HEK293 (cell line): ENCODE results near the gene MRPL39.

ENCODE experiments used
- CTCF ChIA-PET: fragments of 350-600 bp; formaldehyde crosslinking; extraction: SDS; loops from one replicate; lab custom pipeline; 2021; ENCODE audit warnings: antibody characterized with exemption; lab: Yijun Ruan, JAX
- POLR2A ChIA-PET: fragments of 300-600 bp; formaldehyde crosslinking; extraction: SDS; loops from one replicate; lab custom pipeline; 2020; ENCODE audit warnings: antibody characterized with exemption, inconsistent platforms; lab: Yijun Ruan, JAX
- H3K27ac ChIP-seq: fragments of 200-500 bp; sonication (Bioruptor generic); 2 replicates; pipeline ENCODE4 v1.5.1; 2014; ENCODE audit warnings: low read depth, low read length, control low read depth, inconsistent platforms; ENCODE audit errors: extremely low read depth
- H3K36me3 ChIP-seq, 2 experiments: fragments of 200-500 bp in 1 of 2; sonication (Bioruptor generic) in 1 of 2; 1 replicate in 1 of 2; 2 replicates in 1 of 2; pipeline ENCODE4 v1.5.1; 2014 to 2017; ENCODE audit warnings: inconsistent platforms in 2 of 2, low read length in 2 of 2; ENCODE audit not compliant: control insufficient read depth in 2 of 2, insufficient read depth in 1 of 2
- H3K4me1 ChIP-seq: fragments of 200-500 bp; sonication (Bioruptor generic); 2 replicates; pipeline ENCODE4 v1.5.1; 2014; ENCODE audit warnings: mild to moderate bottlenecking, low read length, inconsistent platforms; ENCODE audit not compliant: control insufficient read depth, insufficient read depth
- H3K4me3 ChIP-seq: 2 replicates; pipeline ENCODE4 v1.5.1; 2011; ENCODE audit warnings: low read depth, mild to moderate bottlenecking, control low read depth, low read length, moderate library complexity
- H3K9me3 ChIP-seq: fragments of 200-500 bp; sonication (Bioruptor generic); 2 replicates; pipeline ENCODE4 v1.5.1; 2014; ENCODE audit warnings: low read depth, low read length, inconsistent platforms; ENCODE audit not compliant: control insufficient read depth, insufficient read depth
- BCL11B ChIP-seq: fragments of 450-650 bp; formaldehyde crosslinking; IDR thresholded peaks from 2 replicates; pipeline ENCODE4 v1.5.1; 2016; ENCODE audit warnings: low read depth, missing biosample characterization, missing genetic modification characterization
- GLI2 ChIP-seq: fragments of 450-650 bp; formaldehyde crosslinking; IDR thresholded peaks from 2 replicates; pipeline ENCODE4; 2017; ENCODE audit warnings: missing biosample characterization, missing genetic modification characterization, low read depth, borderline replicate concordance
- GLI4 ChIP-seq: fragments of 450-650 bp; formaldehyde crosslinking; IDR thresholded peaks from 2 replicates; pipeline ENCODE4 v1.5.1; 2016; ENCODE audit warnings: missing biosample characterization, missing genetic modification characterization
- SCRT2 ChIP-seq: fragments of 450-650 bp; formaldehyde crosslinking; IDR thresholded peaks from 2 replicates; pipeline ENCODE4 v1.5.1; 2016; ENCODE audit warnings: missing biosample characterization, missing genetic modification characterization
- ZNF416 ChIP-seq: fragments of 450-650 bp; formaldehyde crosslinking; IDR thresholded peaks from 2 replicates; pipeline ENCODE4 v1.5.1; 2016; ENCODE audit warnings: missing biosample characterization, missing genetic modification characterization
- ZNF558 ChIP-seq: fragments of 450-650 bp; formaldehyde crosslinking; IDR thresholded peaks from 2 replicates; pipeline ENCODE4 v1.5.1; 2016; ENCODE audit warnings: missing biosample characterization, missing genetic modification characterization
- ZNF623 ChIP-seq: fragments of 450-650 bp; formaldehyde crosslinking; IDR thresholded peaks from 2 replicates; pipeline ENCODE4 v1.5.1; 2016; ENCODE audit warnings: missing biosample characterization, missing genetic modification characterization
- ZNF624 ChIP-seq: fragments of 450-650 bp; formaldehyde crosslinking; IDR thresholded peaks from 2 replicates; pipeline ENCODE4 v1.5.1; 2017; ENCODE audit warnings: missing biosample characterization, missing genetic modification characterization
- ZNF654 ChIP-seq: fragments of 450-650 bp; formaldehyde crosslinking; IDR thresholded peaks from 2 replicates; pipeline ENCODE4 v1.5.1; 2016; ENCODE audit warnings: low read depth, missing biosample characterization, missing genetic modification characterization
- ZNF701 ChIP-seq: fragments of 450-650 bp; formaldehyde crosslinking; IDR thresholded peaks from 2 replicates; pipeline ENCODE4 v1.5.1; 2016; ENCODE audit warnings: missing biosample characterization, missing genetic modification characterization
- ZNF777 ChIP-seq: fragments of 450-650 bp; formaldehyde crosslinking; IDR thresholded peaks from 2 replicates; pipeline ENCODE4 v1.5.1; 2017; ENCODE audit warnings: missing biosample characterization, missing genetic modification characterization, borderline replicate concordance
- TF ChIP-seq, protein P1 (sequence below): fragments of 450-650 bp; formaldehyde crosslinking; IDR thresholded peaks from 2 replicates; pipeline ENCODE4 v1.5.1; 2016; ENCODE audit warnings: missing biosample characterization, missing genetic modification characterization
- TF ChIP-seq, protein P2 (sequence below): fragments of 450-650 bp; formaldehyde crosslinking; IDR thresholded peaks from 2 replicates; pipeline ENCODE4 v1.5.1; 2017; ENCODE audit warnings: missing biosample characterization, mild to moderate bottlenecking, missing genetic modification characterization, moderate library complexity
- TF ChIP-seq, protein P3 (sequence below): fragments of 450-650 bp; formaldehyde crosslinking; IDR thresholded peaks from 2 replicates; pipeline ENCODE4 v1.5.1; 2016; ENCODE audit warnings: missing biosample characterization, missing genetic modification characterization, borderline replicate concordance

Gene MRPL39

DNA sequence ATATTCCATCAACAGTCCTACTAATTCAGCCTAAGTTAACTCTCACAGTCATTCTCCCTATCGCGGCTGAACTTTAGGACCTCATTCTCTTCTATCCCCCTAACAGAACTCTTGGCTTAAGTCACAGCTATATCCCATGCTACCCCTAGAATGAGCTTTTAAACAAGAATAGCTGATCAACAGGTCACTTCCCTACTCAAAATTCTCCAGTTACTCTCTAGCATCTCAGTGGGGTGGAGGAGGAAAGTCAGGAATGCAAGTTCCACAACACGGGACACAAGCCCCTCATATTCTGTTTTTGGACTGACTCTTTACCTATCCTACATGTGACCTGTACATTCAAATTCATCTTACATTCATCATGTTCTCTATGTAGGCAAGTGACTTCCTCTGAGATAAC lies 21.0 kb downstream of the MRPL39 start:
- Histone ChIP-seq H3K9me3 (no peaks in the 10 kb centered on the region), H3K36me3 (peaks cover 41 to 55% of the 10 kb centered on the region in 2 experiments), H3K27ac (no peak overlapping the region), H3K4me1 (no peaks in the 10 kb centered on the region), H3K4me3 (no peak overlapping the region)
- CTCF ChIA-PET: no interaction called here
- TF ChIP-seq GLI2 (tag by site-specific recombination) (no peak), SCRT2 (tag by site-specific recombination) (peak; percentile 60)
- POLR2A ChIA-PET: no interaction called here

DNA sequence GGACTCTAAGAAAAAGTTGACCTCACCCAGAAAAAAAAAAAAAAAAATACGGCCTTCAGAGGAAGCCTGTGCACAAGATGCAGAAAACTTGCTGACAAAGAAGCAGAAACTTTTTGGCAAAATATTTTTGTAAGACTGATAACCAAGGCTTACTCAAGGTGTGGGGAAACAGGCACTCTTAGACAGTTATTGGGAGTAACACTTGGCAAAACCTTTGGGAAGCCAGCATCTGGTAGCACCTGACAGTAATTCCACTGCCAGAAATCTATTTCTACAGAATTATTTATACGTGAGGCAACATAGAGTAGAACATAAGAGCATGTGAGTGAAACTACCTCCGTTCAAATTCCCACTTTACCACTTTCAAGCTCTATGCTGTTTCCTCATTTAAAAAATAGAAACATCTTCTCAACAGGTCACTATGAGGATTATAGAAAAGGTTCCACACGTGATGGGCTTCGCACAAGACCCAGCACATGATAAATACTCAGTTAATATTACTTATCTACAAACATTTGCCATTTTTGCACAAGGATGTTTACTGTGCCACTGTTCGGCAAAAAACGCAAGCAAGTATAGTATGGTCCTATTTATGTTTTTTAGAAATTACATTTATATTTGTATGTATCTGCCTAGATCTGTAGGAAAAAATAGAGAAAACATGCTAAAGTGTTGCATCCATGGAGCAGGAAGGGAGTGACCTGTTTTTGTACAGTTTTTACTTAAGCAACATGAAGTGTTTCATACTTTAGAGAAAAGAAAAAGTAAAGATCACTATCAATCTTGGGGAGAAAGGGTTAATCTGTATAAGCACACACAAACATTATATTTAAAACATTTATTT lies 22.2 kb downstream of the MRPL39 start:
- peaks cover 39 to 47% of the 10 kb centered on the region in 2 experiments for H3K36me3 ChIP-seq
- no peak overlapping the region for H3K4me3 ChIP-seq
- POLR2A ChIA-PET: no interaction called here
- TF ChIP-seq ZNF654 (tag by site-specific recombination) (no peak), ZNF558 (tag by site-specific recombination) (no peak), ZNF623 (no peak), ZNF416 (tag by site-specific recombination) (no peak)
- TF ChIP-seq, protein P1, sequence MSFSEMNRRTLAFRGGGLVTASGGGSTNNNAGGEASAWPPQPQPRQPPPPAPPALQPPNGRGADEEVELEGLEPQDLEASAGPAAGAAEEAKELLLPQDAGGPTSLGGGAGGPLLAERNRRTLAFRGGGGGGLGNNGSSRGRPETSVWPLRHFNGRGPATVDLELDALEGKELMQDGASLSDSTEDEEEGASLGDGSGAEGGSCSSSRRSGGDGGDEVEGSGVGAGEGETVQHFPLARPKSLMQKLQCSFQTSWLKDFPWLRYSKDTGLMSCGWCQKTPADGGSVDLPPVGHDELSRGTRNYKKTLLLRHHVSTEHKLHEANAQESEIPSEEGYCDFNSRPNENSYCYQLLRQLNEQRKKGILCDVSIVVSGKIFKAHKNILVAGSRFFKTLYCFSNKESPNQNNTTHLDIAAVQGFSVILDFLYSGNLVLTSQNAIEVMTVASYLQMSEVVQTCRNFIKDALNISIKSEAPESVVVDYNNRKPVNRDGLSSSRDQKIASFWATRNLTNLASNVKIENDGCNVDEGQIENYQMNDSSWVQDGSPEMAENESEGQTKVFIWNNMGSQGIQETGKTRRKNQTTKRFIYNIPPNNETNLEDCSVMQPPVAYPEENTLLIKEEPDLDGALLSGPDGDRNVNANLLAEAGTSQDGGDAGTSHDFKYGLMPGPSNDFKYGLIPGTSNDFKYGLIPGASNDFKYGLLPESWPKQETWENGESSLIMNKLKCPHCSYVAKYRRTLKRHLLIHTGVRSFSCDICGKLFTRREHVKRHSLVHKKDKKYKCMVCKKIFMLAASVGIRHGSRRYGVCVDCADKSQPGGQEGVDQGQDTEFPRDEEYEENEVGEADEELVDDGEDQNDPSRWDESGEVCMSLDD (tag by site-specific recombination): no peak
- CTCF ChIA-PET: interaction anchor here (0.6 to 0.7 kb wide), 2 partner anchors 24 to 495 kb away, joined by 4 read pairs; no protein-coding TSS in a partner anchor
- no peaks in the 10 kb centered on the region for H3K9me3 ChIP-seq
- no peaks in the 10 kb centered on the region for H3K4me1 ChIP-seq
- no peak overlapping the region for H3K27ac ChIP-seq

DNA sequence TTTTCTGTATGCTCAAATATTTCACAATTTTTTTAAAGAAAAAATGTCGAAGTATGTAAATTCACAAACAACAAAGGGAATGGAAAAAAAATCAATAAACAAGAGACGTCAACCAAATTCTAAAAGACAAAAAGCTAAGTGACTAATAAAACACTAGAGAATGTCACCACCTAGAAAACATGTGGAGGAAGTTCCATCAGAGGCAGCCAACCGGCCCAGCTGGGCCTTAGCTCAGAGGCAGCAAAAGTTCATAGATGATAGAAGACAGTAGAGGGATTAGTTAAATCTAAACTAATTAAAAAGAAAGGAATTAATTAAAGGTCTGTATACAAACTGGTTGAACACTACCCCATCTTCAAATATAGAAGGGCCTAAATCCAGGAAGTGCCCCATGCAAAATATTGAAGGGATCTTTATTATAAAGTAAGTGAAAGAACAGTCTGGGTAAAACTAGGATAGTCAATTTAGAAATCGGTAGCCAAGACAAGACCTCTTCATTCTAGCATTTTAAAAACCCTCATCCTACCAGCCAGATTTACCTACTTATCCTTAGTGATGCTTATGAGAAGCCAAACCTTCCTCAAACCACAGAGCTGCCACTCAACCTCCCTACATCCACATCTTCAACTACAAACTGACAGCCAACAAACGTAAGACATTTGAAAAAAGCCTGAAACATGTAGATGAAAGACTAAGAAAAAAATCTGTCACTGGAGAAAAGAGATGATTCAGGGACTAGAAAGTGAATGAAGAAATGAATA lies 23.7 kb downstream of the MRPL39 start:
- no peak overlapping the region for H3K27ac ChIP-seq
- H3K9me3 ChIP-seq: no peaks in the 10 kb centered on the region
- TF ChIP-seq ZNF777 (tag by site-specific recombination): no peak
- TF ChIP-seq BCL11B: no peak
- no peak for TF ChIP-seq GLI4 (tag by site-specific recombination)
- no peak for TF ChIP-seq ZNF624 (tag by site-specific recombination)
- TF ChIP-seq, protein P2, sequence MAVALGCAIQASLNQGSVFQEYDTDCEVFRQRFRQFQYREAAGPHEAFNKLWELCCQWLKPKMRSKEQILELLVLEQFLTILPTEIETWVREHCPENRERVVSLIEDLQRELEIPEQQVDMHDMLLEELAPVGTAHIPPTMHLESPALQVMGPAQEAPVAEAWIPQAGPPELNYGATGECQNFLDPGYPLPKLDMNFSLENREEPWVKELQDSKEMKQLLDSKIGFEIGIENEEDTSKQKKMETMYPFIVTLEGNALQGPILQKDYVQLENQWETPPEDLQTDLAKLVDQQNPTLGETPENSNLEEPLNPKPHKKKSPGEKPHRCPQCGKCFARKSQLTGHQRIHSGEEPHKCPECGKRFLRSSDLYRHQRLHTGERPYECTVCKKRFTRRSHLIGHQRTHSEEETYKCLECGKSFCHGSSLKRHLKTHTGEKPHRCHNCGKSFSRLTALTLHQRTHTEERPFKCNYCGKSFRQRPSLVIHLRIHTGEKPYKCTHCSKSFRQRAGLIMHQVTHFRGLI (tag by site-specific recombination): no peak
- no peak for TF ChIP-seq ZNF701 (tag by site-specific recombination)
- TF ChIP-seq, protein P3, sequence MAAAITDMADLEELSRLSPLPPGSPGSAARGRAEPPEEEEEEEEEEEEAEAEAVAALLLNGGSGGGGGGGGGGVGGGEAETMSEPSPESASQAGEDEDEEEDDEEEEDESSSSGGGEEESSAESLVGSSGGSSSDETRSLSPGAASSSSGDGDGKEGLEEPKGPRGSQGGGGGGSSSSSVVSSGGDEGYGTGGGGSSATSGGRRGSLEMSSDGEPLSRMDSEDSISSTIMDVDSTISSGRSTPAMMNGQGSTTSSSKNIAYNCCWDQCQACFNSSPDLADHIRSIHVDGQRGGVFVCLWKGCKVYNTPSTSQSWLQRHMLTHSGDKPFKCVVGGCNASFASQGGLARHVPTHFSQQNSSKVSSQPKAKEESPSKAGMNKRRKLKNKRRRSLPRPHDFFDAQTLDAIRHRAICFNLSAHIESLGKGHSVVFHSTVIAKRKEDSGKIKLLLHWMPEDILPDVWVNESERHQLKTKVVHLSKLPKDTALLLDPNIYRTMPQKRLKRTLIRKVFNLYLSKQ (tag by site-specific recombination): no peak
- TF ChIP-seq, all 188 proteins: peak for 0
- POLR2A ChIA-PET: no interaction called here
- Histone ChIP-seq H3K4me1 (no peaks in the 10 kb centered on the region), H3K4me3 (no peak overlapping the region), H3K36me3 (peaks cover 24 to 35% of the 10 kb centered on the region in 2 experiments)
- CTCF ChIA-PET: interaction anchor here (0.8 kb wide), 1 partner anchor 25 kb away, joined by 4 read pairs; no protein-coding TSS in a partner anchor
